ENCODE results near the gene SPDEF. TPM values are rescaled to one million over a fixed set of nuclear protein-coding genes. Genes with fewer than 3 reads are reported as not detected.

Gene SPDEF
- total RNA-seq, 1 donor from 2014 or later, result 0.11 TPM

DNA sequence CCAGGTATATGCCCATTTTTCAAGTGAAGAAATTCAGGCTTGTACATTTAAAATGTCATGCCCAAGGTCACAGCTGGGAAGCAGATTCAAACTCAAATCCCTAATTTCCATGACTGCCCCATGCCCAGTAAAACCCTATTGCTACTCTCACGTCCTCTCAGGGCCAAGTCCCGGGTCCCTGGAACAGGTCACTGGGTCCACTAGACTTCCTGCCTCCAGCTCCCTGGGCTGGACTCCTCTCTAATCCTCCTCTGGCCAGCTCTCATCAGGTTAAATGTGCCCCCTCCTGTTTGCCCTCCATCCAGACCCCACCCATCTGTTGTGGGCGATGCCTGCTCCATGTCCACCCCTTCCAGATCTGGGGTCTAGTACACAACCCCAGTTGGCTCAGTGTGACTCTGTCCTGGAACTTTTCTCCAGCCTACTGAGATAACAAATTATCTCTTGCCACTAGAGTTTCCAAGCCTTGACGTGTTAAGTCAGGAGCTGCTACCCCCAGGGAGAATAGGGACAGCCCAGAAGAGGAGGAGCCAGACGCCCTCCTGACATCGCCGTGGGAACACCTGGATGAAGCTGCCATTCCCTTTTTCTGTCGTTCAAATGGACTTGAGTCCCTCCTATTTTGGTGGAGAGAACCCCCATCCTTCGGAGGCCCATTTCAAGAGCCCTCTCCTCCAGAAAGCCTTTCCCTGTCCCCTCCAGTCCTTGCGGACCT is 3.7 kb upstream of the SPDEF start:
- CTCF ChIA-PET, result no interaction called here

DNA sequence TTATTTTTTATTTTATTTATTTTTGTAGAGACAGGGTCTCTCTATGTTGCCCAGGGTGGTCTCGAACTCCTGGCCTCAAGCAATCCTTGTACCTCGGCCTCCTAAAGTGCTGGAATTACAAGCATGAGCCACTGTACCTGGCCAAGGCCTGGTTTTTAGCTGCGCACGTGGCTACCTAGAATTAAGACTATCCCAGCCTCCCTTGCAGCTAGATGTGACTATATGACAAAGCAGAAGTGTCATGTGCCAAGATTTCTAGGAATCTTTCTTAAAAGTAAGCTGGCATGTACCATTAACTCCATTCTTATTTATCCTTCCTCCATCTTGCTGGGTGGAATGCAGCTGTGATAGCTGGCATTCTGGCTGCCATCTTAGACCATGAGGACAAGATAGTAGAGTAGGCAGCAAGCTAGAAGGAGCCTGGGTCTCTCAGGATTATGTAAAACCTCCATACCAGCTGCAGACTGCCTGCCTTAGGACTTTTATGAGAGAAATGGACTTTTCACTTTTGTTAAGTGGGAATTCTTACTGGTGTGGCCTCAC is 2.1 kb upstream of the SPDEF start:
- ChIA-PET CTCF (no interaction called here), POLR2A (no interaction called here)
- ATAC-seq (ENCODE audit: low read depth), result no peak

More for the DNA sequence above, 3.7 kb upstream of the SPDEF start:
- H3K4me1 Mint-ChIP-seq, result no peaks in the 10 kb centered on the region
- H3K9me3 Mint-ChIP-seq, result no peaks in the 10 kb centered on the region
- H3K27ac Mint-ChIP-seq, result no peak overlapping the region
- peaks cover 2% of the 10 kb centered on the region for H3K27me3 Mint-ChIP-seq
- DNase-seq, result no peak
- intact Hi-C loops (cut with micrococcal nuclease), result no loop called here
- no peak for ATAC-seq (ENCODE audit: low read depth)
- TF ChIP-seq, protein P1, sequence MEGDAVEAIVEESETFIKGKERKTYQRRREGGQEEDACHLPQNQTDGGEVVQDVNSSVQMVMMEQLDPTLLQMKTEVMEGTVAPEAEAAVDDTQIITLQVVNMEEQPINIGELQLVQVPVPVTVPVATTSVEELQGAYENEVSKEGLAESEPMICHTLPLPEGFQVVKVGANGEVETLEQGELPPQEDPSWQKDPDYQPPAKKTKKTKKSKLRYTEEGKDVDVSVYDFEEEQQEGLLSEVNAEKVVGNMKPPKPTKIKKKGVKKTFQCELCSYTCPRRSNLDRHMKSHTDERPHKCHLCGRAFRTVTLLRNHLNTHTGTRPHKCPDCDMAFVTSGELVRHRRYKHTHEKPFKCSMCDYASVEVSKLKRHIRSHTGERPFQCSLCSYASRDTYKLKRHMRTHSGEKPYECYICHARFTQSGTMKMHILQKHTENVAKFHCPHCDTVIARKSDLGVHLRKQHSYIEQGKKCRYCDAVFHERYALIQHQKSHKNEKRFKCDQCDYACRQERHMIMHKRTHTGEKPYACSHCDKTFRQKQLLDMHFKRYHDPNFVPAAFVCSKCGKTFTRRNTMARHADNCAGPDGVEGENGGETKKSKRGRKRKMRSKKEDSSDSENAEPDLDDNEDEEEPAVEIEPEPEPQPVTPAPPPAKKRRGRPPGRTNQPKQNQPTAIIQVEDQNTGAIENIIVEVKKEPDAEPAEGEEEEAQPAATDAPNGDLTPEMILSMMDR (IDR thresholded peaks at IDR 0.05), result no peak
- POLR2A ChIA-PET, result no interaction called here
- H3K36me3 Mint-ChIP-seq (ENCODE audit: low read depth), result no peaks in the 10 kb centered on the region
- no peak overlapping the region for H3K4me3 Mint-ChIP-seq

DNA sequence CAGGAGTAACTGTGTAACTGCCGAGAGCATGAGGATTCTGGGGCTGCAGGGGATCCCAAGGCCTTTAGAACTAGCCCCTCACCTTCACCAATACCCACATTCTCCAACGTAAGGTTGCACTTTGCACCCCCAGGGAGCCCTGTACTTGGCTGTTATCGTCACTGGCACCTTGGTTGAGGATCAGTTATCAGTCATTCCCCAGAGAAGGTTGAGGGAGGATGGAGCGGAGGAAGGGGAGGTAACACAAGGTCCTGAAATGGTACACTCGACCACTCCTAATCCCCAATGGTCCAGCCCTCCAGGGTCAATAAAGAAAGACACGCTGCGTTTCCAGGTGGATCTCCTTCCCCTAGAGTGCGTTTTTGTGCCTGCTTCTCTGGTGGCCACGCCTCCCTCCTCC is 1.1 kb upstream of the SPDEF start:
- Mint-ChIP-seq H3K27ac (no peak overlapping the region), H3K9me3 (no peaks in the 10 kb centered on the region), H3K27me3 (no peaks in the 10 kb centered on the region), H3K4me3 (no peak overlapping the region), H3K4me1 (peaks cover 4% of the 10 kb centered on the region), H3K36me3 (ENCODE audit: low read depth) (no peaks in the 10 kb centered on the region)
- intact Hi-C loops (cut with micrococcal nuclease), result no loop called here
- POLR2A ChIA-PET, result no interaction called here
- no peak for DNase-seq
- TF ChIP-seq, protein P1 (IDR thresholded peaks at IDR 0.05), result no peak
- CTCF ChIA-PET, result no interaction called here
- no peak for ATAC-seq (ENCODE audit: low read depth)

More for the DNA sequence above, 2.1 kb upstream of the SPDEF start:
- Mint-ChIP-seq H3K36me3 (ENCODE audit: low read depth) (no peaks in the 10 kb centered on the region), H3K4me1 (peaks cover 4% of the 10 kb centered on the region), H3K9me3 (no peaks in the 10 kb centered on the region), H3K27me3 (no peaks in the 10 kb centered on the region), H3K4me3 (no peak overlapping the region), H3K27ac (no peak overlapping the region)
- DNase-seq, result no peak
- TF ChIP-seq, protein P1 (IDR thresholded peaks at IDR 0.05), result no peak
- intact Hi-C loops (cut with micrococcal nuclease), result no loop called here

DNA sequence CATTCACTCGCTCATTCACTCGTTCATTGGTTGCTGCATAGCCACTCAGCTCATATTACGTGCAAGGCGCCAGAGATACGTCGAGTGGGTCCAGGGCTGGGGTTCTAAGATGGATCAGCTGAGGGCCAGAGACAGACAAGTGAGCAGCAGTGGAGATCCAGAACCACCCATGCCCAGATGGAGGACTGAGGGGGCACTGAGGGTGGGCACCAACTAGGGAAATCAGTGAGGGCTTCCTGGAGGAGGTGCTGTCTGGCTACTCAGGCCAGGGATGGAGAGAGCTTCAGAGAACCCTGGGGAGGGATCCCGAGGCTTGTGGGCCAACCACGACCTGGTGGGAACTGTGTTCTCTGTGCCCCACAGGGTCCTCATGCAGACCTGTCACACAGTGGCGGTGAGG is 364 bp upstream of the SPDEF start:
- TF ChIP-seq, protein P1 (IDR thresholded peaks at IDR 0.05), result no peak
- no peak overlapping the region for H3K27ac Mint-ChIP-seq
- H3K4me1 Mint-ChIP-seq, result peaks cover 4% of the 10 kb centered on the region
- no peaks in the 10 kb centered on the region for H3K9me3 Mint-ChIP-seq
- POLR2A ChIA-PET, result no interaction called here
- H3K27me3 Mint-ChIP-seq, result no peaks in the 10 kb centered on the region
- H3K36me3 Mint-ChIP-seq (ENCODE audit: low read depth), result no peaks in the 10 kb centered on the region
- ATAC-seq (ENCODE audit: low read depth) (no peak), DNase-seq (no peak)
- no peak overlapping the region for H3K4me3 Mint-ChIP-seq
- CTCF ChIA-PET, result no interaction called here
- intact Hi-C loops (cut with micrococcal nuclease), result no loop called here

DNA sequence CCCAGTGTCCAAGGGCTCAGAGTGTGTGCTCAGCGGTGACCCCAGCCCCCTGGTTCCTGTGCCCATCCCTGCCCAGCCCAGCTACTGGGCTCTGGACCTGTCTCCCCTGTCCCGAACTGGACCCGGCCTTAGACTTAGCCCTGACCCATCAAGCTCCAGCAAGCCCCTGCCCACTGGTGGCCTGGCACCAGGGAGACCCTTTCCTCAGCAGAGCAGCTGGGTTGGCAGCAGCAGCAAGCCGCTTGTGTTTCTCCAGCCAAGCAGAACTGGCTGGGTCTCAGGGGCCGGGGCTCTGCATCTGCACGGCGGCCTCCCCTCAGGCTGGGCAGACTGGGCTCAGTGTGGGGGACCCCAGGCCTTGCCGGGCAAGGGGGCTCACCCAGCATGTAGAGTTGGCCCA is 801 bp downstream of the SPDEF start:
- TF ChIP-seq, protein P1 (IDR thresholded peaks at IDR 0.05), result no peak
- no peak overlapping the region for H3K4me3 Mint-ChIP-seq
- H3K9me3 Mint-ChIP-seq, result no peaks in the 10 kb centered on the region
- ATAC-seq (ENCODE audit: low read depth) (no peak), DNase-seq (no peak)
- H3K4me1 Mint-ChIP-seq, result peaks cover 4% of the 10 kb centered on the region
- no peaks in the 10 kb centered on the region for H3K27me3 Mint-ChIP-seq
- CTCF ChIA-PET, result no interaction called here
- POLR2A ChIA-PET, result interaction anchor here (0.9 kb wide), 1 partner anchor 120 kb away, joined by 3 read pairs; no protein-coding TSS in a partner anchor
- intact Hi-C loops (cut with micrococcal nuclease), result no loop called here
- no peak overlapping the region for H3K27ac Mint-ChIP-seq
- H3K36me3 Mint-ChIP-seq (ENCODE audit: low read depth), result no peaks in the 10 kb centered on the region

Measured in activated B cell treated with CpG ODN at 0.5 μM for 24 hours (primary cell).